Natural killer cell (primary cell): ENCODE data around the gene BTBD2. TPM values are rescaled to one million over a fixed set of nuclear protein-coding genes. Genes with fewer than 3 reads are reported as not detected.

Experiments
- ATAC-seq, 3 donors: fragments of 150-1000 bp in 2 of 3; fragments of 200-7000 bp in 1 of 3; cut with Tn5 transposase; 1 replicate in 1 of 3; 2 replicates in 2 of 3; pipeline ENCODE4 v1.10.0; 2021; ENCODE audit warnings: mild to moderate bottlenecking in 2 of 3, moderate library complexity in 2 of 3
- DNase-seq, 2 donors: peaks; one replicate each; pipeline versions ENCODE4 v3.0.0 to v3.0.0-alpha.2; 2013 to 2021; ENCODE audit warnings: mixed read lengths in 1 of 2
- H3K27ac ChIP-seq: one replicate; pipeline ENCODE4 v1.5.1; 2013; ENCODE audit warnings: mild to moderate bottlenecking, low read length
- H3K27me3 ChIP-seq: one replicate; pipeline ENCODE4 v1.6.1; 2013; ENCODE audit warnings: low read length; ENCODE audit not compliant: control insufficient read depth, insufficient read depth
- H3K36me3 ChIP-seq: one replicate; pipeline ENCODE4 v1.6.1; 2013; ENCODE audit warnings: low read length; ENCODE audit not compliant: control insufficient read depth, insufficient read depth
- H3K4me1 ChIP-seq: one replicate; pipeline ENCODE4 v1.6.1; 2013; ENCODE audit warnings: low read length; ENCODE audit not compliant: control insufficient read depth, insufficient read depth
- H3K4me3 ChIP-seq: one replicate; pipeline ENCODE4 v1.5.1; 2013; ENCODE audit warnings: low read length
- H3K9me3 ChIP-seq: one replicate; pipeline ENCODE4 v1.6.1; 2013; ENCODE audit warnings: low read length; ENCODE audit not compliant: control insufficient read depth, insufficient read depth
- H3K27ac Mint-ChIP-seq, 2 donors: one replicate each; pipeline ENCODE4 v1.8.0; 2022; ENCODE audit warnings: mild to moderate bottlenecking in 2 of 2, mixed read lengths in 2 of 2, moderate library complexity in 1 of 2
- H3K27me3 Mint-ChIP-seq, 2 donors: one replicate each; pipeline ENCODE4 v1.8.0; 2022; ENCODE audit warnings: low read depth in 2 of 2, mixed read lengths in 2 of 2
- H3K36me3 Mint-ChIP-seq: one replicate; pipeline ENCODE4 v1.8.0; 2022; ENCODE audit warnings: mixed read lengths
- H3K4me1 Mint-ChIP-seq, 2 donors: one replicate each; pipeline ENCODE4 v1.8.0; 2022; ENCODE audit warnings: mixed read lengths in 2 of 2
- H3K4me3 Mint-ChIP-seq: one replicate; pipeline ENCODE4 v1.8.0; 2022; ENCODE audit warnings: mild to moderate bottlenecking, moderate library complexity, mixed read lengths
- H3K9me3 Mint-ChIP-seq, 2 donors: one replicate each; pipeline ENCODE4 v1.8.0; 2022; ENCODE audit warnings: mixed read lengths in 2 of 2
- CTCF ChIP-seq: fragments of 200-600 bp; IDR thresholded peaks from one replicate; pipeline ENCODE4 v1.8.0; 2022; ENCODE audit warnings: antibody characterized with exemption
- WGBS: methylation state at CpG from one replicate; pipeline ENCODE4 v1.1.7; 2013; ENCODE audit warnings: missing lambda C conversion rate; ENCODE audit not compliant: insufficient coverage; 5-methylcytosine and 5-hydroxymethylcytosine counted together
- intact Hi-C: fragments of 100-400 bp; cut with micrococcal nuclease; formaldehyde crosslinking; loops from one replicate; pipeline ENCODE4 v1.14.2; 2022
- total RNA-seq, 4 donors: library from RNA; stranded (reverse); fragments of 120-200 nt in 1 of 4; gene quantifications; one replicate each; pipeline versions ENCODE4 v1.2.3 to v1.2.4, GENCODE V29; 2013 to 2022

BTBD2 gene
- total RNA-seq, 3 donors from 2014 or later (not counting 1 experiment from before 2014, with no cell fraction given): 47.6 to 57.0 (median 53.4) TPM

DNA sequence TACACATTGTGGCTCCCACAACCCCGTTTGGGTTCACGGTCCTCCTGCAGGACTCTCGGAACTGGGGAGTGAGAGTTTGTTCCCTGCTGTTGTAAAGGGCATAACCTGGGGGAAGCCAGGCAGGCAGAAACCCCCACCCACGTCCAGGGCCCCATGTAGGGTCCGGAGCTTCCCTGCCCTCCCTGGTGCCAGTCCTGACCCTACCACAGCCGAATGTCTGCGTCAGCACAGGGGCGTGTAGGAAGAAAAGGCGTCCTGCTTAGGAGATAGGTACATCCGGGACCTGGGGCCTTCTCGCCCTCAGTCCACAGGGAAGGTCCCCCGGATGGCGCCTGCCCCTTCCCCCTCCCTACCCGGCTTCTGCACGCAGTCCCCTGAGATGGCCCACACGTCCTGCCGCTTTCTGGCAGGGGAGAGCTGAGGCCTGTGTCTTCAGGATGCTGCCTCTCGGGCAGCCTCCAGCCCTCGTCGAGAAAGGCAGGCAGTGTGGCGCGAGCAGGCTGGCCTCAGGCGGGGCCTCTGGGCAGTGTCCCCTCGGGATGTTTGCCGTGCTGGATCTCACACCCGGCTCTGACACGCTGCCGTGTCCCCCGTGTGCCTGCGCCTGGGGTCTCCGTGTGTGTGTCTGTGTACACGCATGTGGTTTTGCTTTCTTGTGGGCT lies 55.5 kb downstream of the BTBD2 start:
- DNase-seq (no peak), ATAC-seq (peak in 1 of 3 donors; percentile 3)
- Mint-ChIP-seq H3K27me3 (no peaks in the 10 kb centered on the region), H3K4me1 (peaks cover 11 to 39% of the 10 kb centered on the region in 2 donors), H3K27ac (peak overlapping the region in 1 of 2 donors; percentile 45), H3K36me3 (no peaks in the 10 kb centered on the region), H3K4me3 (peak overlapping the region; percentile 5), H3K9me3 (no peaks in the 10 kb centered on the region)
- 92% methylated on average over 32 of the region's 32 CpGs for WGBS
- intact Hi-C loops: no loop called here
- H3K9me3 ChIP-seq: no peaks in the 10 kb centered on the region
- no peak overlapping the region for H3K4me3 ChIP-seq
- H3K27ac ChIP-seq: no peak overlapping the region
- H3K36me3 ChIP-seq: no peaks in the 10 kb centered on the region
- H3K27me3 ChIP-seq: no peaks in the 10 kb centered on the region
- H3K4me1 ChIP-seq: peaks cover 21% of the 10 kb centered on the region
- no peak for TF ChIP-seq CTCF

DNA sequence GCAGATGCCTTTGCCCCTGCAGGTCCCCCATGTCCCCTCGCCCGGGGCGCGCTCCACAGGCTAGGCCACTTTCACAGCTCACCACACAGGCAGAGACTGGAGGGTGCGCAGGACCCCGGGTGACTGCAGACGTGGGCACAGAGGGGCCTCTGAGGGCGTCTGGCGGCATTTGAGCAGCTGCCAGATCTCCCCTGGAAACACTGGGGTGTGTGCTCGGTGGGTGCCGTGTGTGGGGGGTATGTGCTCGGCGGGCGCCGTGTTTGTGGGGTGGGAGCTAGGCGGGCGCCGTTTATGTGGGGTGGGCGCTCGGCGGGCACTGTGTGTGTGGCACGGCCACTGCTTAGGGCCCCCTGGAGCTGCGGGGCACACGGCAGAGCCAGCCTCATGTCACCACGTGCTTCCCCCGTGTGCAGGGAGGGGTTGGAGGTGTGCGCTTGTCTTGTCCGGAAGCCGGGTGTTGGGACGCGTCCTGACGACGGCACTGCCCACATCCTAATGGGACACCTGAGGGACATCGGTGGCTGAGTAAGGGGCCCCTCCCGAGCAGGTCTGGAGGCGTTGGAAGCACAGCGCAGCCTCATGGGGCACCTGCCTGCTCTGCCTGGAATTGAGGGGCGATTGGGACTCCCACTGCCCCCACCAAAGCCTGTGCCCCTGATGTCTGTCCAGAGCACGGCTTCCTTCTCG lies 57.8 kb downstream of the BTBD2 start:
- Mint-ChIP-seq H3K4me1 (peaks cover 11 to 41% of the 10 kb centered on the region in 2 donors), H3K27me3 (no peaks in the 10 kb centered on the region), H3K27ac (no peak overlapping the region), H3K4me3 (no peak overlapping the region), H3K36me3 (no peaks in the 10 kb centered on the region), H3K9me3 (no peaks in the 10 kb centered on the region)
- H3K27ac ChIP-seq: no peak overlapping the region
- 85% methylated on average over 40 of the region's 40 CpGs for WGBS
- intact Hi-C loops: no loop called here
- peaks cover 26% of the 10 kb centered on the region for H3K4me1 ChIP-seq
- H3K27me3 ChIP-seq: no peaks in the 10 kb centered on the region
- no peaks in the 10 kb centered on the region for H3K9me3 ChIP-seq
- TF ChIP-seq CTCF: no peak
- H3K4me3 ChIP-seq: no peak overlapping the region
- H3K36me3 ChIP-seq: peaks cover 17% of the 10 kb centered on the region
- DNase-seq (no peak), ATAC-seq (peak in 1 of 3 donors; percentile 8)

DNA sequence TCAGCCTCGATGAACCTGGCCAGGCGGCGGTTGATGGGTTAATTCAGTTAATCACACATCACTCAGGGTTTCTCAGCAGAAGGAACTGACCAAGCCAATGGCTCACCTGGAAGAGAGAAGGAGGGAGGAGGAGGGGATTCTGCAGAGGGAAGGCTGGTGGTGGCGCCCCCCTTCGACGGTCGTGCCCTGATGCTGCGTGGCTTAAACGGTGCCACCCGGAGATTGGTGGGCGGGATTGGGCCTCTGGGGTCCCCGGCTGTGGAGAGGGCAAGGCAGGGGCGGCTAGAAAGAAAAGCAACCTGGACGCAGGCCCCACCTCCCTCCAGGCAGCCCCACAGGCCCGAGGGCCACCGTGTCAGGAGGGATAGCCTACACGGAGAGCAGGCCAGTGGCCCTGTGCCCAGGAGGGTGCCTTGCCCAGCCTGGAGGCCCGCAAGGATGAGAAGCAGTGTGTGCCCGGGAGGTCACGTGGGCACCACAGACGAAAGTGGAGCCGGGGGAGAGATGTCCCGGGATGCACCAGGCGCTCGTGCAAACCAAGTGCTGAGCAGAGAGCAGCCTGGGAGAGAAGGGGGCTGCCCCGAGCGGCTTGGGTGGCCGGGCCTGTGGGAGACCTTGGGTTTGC lies 58.5 kb downstream of the BTBD2 start:
- peaks cover 26% of the 10 kb centered on the region for H3K4me1 ChIP-seq
- H3K9me3 ChIP-seq: no peaks in the 10 kb centered on the region
- ATAC-seq: no peak
- H3K4me3 Mint-ChIP-seq: no peak overlapping the region
- no peak for TF ChIP-seq CTCF
- H3K9me3 Mint-ChIP-seq: no peaks in the 10 kb centered on the region
- peak overlapping the region in 1 of 2 donors; percentile 54 for H3K27ac Mint-ChIP-seq
- H3K4me3 ChIP-seq: no peak overlapping the region
- WGBS: 92% methylated on average over 28 of the region's 28 CpGs
- no peaks in the 10 kb centered on the region for H3K27me3 ChIP-seq
- no peak overlapping the region for H3K27ac ChIP-seq
- no peak for DNase-seq
- no peaks in the 10 kb centered on the region for H3K27me3 Mint-ChIP-seq
- peaks cover 21% of the 10 kb centered on the region for H3K36me3 ChIP-seq
- H3K36me3 Mint-ChIP-seq: no peaks in the 10 kb centered on the region
- intact Hi-C loops: no loop called here
- peaks cover 11 to 40% of the 10 kb centered on the region in 2 donors for H3K4me1 Mint-ChIP-seq
